H4 (cell line): ENCODE data around the gene CLDN4. TPM values are rescaled to one million over a fixed set of nuclear protein-coding genes. Genes with fewer than 3 reads are reported as not detected.
A peak's percentile ranks its signal among the peaks of the same experiment; 100 is the strongest.
"Not testable (repeated sequence)": the region's sequence is repeated elsewhere in the genome, so short reads cannot be mapped to it uniquely, and the experiment has no call there.

ENCODE experiments used
- DNase-seq: peaks from one replicate; pipeline ENCODE4 v3.0.0-alpha.2; 2015; ENCODE audit warnings: low spot score
- total RNA-seq: library from RNA; depleted of rRNA; stranded (reverse); fragments of >200 nt; shearing (Covaris generic); gene quantifications from 2 replicates; pipeline ENCODE4 v1.2.3, GENCODE V29; 2014; rRNA removed

The CLDN4 gene, protein sequence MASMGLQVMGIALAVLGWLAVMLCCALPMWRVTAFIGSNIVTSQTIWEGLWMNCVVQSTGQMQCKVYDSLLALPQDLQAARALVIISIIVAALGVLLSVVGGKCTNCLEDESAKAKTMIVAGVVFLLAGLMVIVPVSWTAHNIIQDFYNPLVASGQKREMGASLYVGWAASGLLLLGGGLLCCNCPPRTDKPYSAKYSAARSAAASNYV
- 1.2 and 4.0 TPM in 2 replicates for total RNA-seq

DNA sequence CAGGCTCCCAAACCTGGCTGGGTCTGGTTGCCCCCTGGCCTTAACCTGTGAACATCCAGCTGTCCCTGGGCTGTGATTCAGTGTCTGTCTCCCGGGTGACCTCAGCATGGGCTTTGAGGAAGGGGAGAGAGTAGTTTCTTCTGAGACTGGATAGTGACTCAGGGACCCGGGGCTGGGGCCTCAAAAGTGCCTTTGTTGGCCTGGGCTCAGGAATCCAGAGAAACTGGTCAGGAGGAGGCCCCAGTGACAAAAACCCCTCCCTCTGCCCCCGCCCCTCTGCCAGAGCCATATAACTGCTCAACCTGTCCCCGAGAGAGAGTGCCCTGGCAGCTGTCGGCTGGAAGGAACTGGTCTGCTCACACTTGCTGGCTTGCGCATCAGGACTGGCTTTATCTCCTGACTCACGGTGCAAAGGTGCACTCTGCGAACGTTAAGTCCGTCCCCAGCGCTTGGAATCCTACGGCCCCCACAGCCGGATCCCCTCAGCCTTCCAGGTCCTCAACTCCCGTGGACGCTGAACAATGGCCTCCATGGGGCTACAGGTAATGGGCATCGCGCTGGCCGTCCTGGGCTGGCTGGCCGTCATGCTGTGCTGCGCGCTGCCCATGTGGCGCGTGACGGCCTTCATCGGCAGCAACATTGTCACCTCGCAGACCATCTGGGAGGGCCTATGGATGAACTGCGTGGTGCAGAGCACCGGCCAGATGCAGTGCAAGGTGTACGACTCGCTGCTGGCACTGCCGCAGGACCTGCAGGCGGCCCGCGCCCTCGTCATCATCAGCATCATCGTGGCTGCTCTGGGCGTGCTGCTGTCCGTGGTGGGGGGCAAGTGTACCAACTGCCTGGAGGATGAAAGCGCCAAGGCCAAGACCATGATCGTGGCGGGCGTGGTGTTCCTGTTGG lies at the start of gene CLDN4:
TSS of gene CLDN4 (plus strand) at position 316 of the 903 bp plus-strand sequence. CDS start at position 522, 206 bp downstream.
- DNase-seq, result no peak

DNA sequence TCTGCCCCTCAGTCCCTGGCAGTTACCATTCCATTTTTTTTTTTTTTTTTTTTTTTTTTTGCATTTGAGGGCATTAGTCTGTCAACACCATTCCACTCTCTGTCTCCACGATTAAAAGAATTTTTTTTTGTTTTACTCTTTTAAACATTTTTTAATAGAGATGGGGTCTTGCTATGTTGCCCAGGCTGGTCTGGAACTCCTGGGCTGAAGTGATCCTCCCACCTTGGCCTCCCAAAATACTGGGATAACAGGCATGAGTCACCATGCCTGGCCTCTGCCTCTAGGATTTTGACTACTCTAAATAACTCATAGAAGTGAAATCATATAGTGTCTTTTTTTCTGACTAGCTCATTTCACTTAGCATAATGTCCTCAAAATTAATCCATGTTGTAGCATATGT lies 44.2 kb upstream of the CLDN4 start:
- no peak for DNase-seq

DNA sequence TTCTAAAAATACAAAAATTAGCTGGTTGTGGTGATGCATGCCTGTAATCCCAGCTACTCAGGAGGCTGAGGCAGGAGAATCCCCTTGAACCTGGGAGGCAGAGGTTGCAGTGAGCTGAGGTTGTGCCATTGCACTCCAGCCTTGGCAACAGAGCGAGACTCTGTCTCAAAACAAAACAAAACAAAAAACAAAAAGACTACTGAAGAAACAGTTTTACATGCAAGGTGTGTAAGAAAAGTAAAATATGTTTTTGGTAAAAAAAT lies 43.1 kb upstream of the CLDN4 start:
- DNase-seq, result not testable (repeated sequence)

DNA sequence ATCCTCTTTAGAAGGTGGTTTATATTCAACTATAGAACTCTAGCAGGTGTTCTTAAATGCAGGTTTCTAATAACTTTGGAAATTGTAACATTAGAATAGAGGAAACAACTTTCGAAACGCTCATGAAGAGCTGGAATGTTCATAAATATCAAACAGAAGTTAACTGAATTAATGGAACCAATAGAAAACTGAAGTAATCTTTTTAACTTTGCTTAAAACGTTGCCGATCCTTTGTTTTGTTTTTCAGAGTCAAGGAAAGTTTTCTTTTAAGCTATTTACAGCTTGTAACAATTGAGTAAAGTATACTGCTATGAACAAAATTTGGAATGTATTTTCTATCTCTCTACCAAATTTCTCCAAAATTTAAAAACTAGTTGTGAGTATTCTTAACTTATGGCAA lies 41.7 kb upstream of the CLDN4 start:
- DNase-seq, result no peak

DNA sequence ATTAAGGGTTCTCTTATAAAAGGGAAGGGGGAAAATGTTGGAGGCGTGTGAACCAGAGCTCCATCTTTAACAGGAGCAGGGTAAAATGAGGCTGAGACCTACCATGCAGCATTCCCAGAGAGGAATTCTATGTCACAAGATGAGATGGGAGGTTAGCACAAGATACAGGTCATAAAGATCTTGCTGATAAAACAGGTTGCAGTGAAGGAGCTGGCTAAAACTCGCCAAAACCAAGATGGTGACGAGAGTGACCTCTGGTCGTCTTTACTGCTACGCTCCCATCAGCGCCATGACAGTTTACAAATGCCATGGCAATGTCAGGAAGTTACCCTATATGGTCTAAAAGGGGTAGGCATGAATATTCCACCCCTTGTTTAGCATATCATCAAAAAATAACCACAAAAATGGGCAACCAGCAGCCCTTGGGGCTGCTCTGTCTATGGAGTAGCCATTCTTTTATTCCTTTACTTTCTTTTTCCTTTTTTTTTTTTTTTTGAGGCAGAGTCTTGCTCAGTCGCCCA lies 39.6 kb upstream of the CLDN4 start:
- DNase-seq, result not testable (repeated sequence)

DNA sequence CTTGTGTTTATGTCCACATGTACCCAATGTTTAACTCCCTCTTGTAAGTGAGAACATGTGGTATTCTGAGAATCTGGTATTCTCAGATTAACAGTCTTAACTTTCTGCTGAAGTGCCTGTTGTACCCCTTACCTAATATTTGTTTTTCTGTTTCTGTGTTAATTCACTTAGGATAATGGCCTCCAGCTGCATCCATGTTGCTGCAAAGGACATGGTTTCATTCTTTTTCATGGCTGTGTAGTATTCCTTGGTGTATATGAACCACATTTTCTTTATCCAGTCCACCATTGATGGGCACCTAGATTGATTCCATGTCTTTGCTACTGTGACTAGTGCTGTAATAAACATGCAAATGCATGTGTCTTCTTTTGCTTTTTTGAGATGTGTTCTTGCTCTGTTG lies 35.6 kb upstream of the CLDN4 start:
- DNase-seq, result not testable (repeated sequence)

DNA sequence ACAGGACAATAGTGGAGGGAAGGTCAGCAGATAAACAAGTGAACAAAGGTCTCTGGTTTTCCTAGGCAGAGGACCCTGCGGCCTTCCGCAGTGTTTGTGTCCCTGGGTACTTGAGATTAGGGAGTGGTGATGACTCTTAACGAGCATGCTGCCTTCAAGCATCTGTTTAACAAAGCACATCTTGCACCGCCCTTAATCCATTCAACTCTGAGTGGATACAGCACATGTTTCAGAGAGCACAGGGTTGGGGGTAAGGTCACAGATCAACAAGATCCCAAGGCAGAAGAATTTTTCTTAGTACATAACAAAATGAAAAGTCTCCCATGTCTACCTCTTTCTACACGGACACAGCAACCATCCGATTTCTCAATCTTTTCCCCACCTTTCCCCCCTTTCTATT lies 34.1 kb upstream of the CLDN4 start:
- not testable (repeated sequence) for DNase-seq

DNA sequence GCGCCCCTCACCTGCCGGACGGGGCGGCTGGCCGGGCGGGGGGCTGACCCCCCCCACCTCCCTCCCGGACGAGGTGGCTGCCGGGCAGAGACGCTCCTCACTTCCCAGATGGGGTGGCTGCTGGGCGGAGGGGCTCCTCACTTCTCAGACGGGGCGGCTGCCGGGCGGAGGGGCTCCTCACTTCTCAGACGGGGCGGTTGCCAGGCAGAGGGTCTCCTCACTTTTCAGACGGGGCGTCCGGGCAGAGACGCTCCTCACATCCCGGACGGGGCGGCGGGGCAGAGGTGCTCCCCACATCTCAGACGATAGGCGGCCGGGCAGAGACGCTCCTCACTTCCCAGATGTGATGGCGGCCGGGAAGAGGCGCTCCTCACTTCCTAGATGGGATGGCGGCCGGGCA lies 33.6 kb upstream of the CLDN4 start:
- not testable (repeated sequence) for DNase-seq

DNA sequence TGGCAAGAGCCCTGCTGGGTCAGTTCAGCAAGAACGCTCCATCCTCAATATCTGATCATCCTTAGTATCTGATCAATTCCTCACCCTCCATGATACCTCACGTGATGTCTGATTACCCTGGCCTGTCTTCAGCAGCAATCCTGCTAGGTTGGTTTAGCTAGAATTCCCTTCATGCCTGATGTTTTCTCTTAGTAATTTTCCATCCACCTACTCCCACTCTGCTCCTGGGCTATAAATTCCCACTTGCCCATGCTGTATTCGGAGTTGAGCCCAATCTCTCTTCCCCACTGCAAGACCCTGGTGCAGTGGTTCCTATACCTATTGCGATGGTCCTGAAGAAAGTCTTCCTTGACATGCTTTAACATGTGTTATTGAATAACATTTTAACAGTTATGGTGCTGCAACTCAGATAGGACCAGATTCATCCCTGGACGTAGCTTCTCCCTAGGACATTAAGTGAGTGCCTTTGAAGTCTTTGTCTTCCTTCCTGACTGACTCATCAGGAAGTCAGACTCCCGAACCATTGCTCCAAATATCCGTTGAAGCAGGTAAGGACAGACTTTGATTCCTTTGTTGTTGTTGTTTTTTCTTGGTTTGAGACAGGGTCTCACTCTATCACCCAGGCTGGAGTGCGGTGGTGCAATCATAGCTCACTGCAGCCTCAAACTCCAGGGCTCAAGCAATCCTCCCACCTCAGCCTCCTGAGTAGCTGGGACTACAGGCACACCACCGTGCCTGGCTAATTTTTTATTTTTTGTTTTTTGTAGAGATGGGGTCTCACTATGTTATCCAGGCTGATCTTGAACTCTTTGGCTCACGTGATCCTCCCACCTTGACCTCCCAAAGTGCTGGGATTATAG lies 31.3 kb upstream of the CLDN4 start:
- DNase-seq, result no peak

DNA sequence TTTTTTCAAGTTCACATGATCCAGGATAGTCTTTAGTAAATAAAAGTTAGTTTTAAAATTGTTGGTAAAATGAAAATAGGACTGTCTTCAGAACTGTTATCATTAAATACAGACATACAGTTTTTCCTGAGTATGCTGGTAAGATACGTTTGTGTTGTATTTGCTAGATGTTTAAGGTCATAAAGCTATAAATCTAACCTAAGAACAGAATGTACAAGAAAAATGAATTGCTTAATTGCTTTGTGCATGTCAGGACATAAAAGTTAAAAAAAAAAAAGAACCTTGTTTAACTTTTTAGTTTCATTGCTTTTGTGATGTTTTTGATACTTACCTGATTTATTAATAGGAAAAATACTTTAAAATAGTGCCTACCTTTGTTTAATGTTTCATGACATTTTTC lies 29.2 kb upstream of the CLDN4 start:
- DNase-seq, result no peak

DNA sequence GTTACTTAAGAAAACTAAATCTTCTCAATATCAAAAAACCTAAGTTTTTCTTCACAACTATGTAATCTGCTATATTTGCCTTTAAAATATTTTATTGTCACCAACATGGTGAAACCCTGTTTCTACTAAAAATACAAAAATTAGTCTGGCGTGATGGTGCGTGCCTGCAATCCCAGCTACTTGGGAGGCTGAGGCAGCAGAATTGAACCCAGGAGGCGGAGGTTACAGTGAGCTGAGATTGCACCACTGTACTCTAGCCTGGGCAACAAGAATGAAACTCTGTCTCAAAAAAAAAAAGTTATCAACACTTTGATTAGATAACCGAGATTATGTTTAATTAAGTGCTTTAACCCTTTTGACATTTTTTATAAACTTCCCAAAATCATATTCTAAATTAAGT lies 28.3 kb upstream of the CLDN4 start:
- no peak for DNase-seq

DNA sequence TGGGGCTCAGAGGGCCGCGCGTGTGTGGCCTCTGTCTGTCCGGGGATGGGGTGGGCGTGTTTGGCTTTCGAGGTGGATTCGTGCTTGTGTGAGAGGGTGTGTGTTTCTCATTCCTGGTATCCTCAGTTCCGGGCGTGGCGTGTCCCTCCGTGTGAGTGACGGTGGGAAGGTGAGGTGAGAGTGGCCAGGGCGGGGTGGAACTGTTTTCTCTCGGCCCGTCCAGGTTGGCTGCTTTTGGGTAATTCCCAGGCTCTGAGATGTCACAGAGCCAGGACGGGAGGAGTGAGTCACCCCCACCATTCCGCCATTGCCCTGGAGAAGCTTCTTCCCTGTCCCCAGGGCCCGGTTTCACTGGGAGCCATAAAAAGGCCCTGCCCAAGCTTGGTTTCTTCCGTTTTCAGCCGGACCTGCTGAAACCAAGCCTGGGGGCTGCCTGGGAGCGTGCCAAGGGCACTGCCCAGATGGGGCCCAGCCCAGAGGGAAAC lies 21.3 kb upstream of the CLDN4 start:
- DNase-seq, result no peak

DNA sequence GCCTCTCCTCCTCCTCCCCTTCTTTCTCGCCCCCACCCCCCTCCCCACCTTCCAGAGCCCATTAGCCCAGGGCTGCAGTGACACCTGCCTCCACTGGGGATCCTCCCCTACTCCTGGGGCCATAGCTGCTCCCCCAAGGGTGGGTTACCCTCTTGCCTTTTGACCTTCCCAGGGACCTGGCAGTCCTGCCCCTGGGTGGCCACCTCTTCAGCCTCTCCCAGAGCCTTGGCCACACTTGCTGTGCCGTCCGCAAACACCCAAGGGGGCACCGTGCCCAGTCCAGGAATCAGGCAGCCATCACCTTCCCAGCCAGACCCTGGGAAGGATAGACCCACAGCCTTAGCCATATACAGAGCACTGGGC lies 19.8 kb upstream of the CLDN4 start:
- DNase-seq, result no peak

DNA sequence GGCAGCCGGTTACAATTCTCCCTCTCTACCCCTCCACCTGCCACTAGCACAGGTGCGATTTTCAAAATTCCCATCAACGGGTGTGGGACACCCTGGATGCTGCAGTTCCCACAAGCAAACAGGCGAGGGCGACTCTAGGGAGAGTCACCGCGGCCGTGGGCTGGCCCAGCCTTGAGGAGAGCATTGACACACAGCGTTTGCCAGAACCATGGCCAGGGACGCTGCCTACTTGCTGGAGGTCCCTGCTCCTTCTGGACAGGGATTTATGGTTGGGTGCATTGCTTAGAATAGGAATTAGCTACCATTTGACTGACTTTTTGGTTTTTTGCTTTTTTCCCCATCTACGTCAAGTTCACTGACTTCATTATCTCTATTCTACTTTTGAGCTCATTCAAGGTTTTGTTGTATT lies 19.0 kb upstream of the CLDN4 start:
- DNase-seq, result peak; percentile 72

DNA sequence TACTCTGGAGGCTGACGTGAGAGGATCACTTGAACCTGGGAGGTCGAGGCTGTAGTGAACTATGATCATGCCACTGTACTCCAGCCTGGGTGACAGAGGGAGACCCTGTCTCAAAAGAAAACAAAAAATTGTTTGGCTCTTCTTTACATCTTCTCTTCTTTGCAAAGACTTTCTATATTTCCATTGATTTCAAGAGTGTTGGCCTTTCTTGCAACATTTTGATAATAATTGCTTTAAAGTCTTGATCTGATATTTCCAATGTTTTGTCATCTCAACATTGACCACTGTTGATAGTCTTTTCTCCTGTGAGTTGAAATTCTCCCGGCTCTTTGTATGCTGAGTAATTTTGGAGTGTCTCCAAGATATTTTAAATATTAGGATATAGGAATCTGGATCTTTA lies 17.8 kb upstream of the CLDN4 start:
- DNase-seq, result no peak

DNA sequence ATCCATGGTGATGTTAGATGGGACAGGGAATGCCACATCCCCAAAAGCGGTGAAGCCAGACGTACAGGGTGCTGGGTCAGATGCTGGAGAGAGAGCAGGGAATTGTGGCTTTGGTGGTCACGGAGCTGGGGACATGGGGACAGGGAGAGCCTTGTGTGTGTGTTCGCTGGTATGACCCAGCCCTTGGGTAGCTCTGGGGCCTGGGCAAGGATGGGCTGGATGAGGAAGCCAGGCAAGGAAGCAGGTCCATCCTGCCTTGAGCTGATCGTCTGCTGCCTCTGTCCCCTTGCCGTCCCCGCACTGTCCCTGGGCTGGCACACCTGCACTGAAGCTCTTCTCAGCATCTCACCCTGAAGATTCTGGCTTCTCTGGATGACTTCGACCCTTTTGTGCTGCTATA lies 15.4 kb upstream of the CLDN4 start:
- no peak for DNase-seq

DNA sequence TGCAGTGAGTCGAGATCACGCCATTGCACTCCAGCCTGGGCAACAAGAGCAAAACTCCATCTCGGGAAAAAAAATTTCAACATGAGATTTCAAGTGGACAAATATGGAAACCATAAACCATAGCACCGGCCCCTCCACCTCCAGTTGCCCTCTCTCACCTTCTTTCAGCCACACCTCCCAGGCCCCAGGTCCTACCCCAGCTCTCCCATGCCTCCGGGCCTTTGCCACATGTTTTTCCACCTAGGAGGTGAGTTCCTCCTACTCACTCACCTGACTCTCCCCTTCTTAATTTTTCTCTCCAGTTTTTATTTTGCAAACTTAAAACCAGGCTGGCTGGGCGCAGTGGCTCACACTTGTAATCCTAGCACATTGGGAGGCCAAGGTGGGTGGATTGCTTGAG lies 13.7 kb upstream of the CLDN4 start:
- no peak for DNase-seq

DNA sequence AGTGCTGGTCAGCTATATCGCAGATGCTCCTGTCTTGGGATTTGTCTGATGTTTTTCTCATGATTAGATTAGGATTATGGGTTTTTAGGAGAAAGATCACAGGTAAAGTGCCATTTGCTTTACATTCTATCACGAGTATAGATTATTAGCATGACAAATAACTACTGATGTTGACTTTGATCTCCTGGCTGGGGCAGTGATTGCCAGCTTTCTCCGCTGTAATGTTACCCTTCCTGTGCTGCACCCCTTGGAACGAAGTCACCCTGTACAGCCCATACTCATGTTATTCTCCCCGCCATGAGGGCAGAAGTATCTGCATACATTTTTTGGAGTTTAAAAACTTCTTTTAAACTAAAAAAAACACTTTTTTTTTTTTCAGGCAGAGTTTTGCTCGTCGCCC lies 10.8 kb upstream of the CLDN4 start:
- DNase-seq, result no peak

DNA sequence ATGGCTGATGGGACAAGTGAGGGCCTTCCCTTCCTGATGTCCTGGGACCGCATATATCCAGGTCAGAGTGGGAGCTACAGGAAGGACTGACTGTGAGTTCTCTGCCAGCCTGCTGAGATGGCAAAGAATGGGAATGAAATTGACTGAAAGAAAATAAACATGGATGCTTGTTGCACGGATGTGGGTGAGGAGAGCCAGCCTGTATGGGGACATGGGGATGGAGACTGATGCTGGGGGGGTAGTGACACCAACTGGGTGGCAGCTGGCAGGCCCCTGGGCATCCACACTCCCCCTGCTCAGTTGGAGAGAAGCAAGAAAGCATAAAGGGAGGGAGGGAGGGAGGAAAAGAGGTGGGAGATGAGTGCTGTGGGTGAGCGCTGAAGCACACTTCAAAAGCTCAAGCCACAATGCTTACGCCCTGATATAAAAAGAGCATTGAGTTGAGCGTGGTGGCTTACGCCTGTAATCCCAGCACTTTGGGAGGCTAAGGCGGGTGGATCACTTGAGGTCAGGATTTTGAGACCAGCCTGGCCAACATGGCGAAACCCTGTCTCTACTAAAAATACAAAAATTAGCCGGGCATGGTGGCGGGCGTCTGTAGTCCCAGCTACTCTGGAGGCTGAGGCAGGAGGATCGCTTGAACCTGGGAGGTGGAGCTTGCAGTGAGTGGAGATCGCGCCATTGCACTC lies 9.1 kb upstream of the CLDN4 start:
- DNase-seq, result not testable (repeated sequence)

DNA sequence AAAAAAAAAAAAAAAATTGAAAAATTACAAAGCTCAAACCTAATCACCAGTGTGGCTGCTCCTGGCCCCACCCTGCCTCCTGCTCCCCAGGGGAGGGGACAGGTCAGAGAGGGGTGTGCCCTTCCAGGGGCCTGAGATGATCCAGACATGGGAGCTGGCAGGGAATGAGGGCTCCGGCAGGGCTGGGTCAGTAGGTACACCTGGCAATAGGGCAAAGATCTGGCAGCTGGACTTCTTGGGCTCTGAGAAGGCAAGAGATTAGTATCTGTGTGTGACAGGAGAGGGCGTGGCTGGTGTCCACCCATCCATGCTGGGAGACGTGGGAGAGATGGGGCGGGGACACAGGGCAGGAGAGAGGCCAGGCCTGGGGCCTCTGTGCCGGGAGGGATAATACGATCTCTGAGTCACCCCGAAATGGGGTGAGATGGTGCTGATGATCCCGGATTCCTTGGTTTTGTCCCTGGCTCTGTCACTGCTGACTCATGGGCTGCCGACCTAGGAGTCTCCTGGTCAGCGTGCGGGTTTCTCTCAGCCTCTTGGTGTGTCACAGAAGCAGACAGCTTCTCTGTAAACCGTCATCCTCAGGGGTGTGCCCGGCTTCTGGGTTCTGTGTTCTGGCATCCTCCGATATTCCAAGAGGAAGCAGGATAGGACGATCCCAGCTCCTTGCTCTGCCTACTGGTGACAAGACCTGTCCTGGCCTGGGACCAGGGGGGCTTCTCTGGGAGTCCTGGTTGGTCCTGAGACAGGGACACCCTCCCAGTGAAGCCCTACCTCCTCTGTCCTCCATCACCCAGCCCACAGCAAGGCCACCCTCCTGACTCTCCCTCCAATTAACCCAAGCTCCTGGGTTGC lies 8.2 kb upstream of the CLDN4 start:
- DNase-seq, result peak; percentile 94

DNA sequence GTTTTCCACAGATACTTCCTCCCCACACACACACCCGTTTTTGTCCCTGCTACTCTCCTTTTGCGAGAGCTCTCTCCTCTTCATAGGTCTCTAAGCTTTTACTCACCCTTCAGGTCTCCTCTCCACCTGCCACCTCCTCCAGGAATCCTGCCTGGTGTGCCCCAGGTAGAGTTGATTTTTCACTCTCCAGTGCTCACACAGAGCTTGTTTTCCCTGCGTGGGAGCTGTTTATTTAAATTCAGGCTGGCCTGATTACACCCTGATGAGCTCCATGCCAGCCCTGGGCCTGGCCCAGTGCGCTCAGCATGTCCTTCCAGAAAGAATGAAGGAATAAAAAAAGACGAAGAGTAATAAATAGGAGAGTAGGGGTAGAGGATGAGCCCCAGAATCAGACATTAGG lies 7.5 kb upstream of the CLDN4 start:
- no peak for DNase-seq
